Stimulated activated CD8-positive, alpha-beta memory T cell treated with anti-CD3 and anti-CD28 coated beads, Interleukin-12 subunit alpha, Interleukin-12 subunit beta, amount 100 ng/mL, for 1 hour (primary cell): Measurements from ENCODE around the gene GPR31.

ENCODE experiments used
- DNase-seq: peaks from one replicate; pipeline ENCODE4 v3.0.0-alpha.2; 2020; ENCODE audit warnings: low read depth

Gene GPR31

GRCh38 chr6:167139761-167140160 lies 18.0 kb downstream of the GPR31 start:
- no peak for DNase-seq

- DNase-seq: no peak
These were observed 19.9 kb downstream of the GPR31 start for GRCh38 chr6:167137881-167138280.

- DNase-seq: no peak
These were observed 20.7 kb downstream of the GPR31 start for GRCh38 chr6:167137081-167137480.

- no peak for DNase-seq
These were observed 21.4 kb downstream of the GPR31 start for GRCh38 chr6:167136376-167136775.

- DNase-seq: no peak
These were observed 23.1 kb downstream of the GPR31 start for GRCh38 chr6:167134448-167135328.

- DNase-seq: no peak
These were observed 26.8 kb downstream of the GPR31 start for GRCh38 chr6:167130712-167131684.

GRCh38 chr6:167130008-167130677 lies 27.6 kb downstream of the GPR31 start:
- DNase-seq: no peak

- DNase-seq: no peak
These were observed 28.2 kb downstream of the GPR31 start for GRCh38 chr6:167129562-167129961.

GRCh38 chr6:167129159-167129558 lies 28.6 kb downstream of the GPR31 start:
- DNase-seq: no peak

- no peak for DNase-seq
These were observed 29.8 kb downstream of the GPR31 start for GRCh38 chr6:167127785-167128531.

GRCh38 chr6:167125855-167126349 lies 31.9 kb downstream of the GPR31 start:
- DNase-seq: no peak

GRCh38 chr6:167125410-167125809 lies 32.4 kb downstream of the GPR31 start:
- DNase-seq: no peak

GRCh38 chr6:167124753-167125152 lies 33.0 kb downstream of the GPR31 start:
- DNase-seq: no peak

- DNase-seq: no peak
These were observed 34.7 kb downstream of the GPR31 start, which contains the start of gene CCR6 for GRCh38 chr6:167122827-167123657. Gene CCR6 (plus strand): TSS chr6:167123096. CDS start chr6:167136135, 13,039 bp downstream.

GRCh38 chr6:167122041-167122826 lies 35.5 kb downstream of the GPR31 start:
- no peak for DNase-seq

- no peak for DNase-seq
These were observed 36.4 kb downstream of the GPR31 start for GRCh38 chr6:167121335-167121841.

- no peak for DNase-seq
These were observed 37.2 kb downstream of the GPR31 start for GRCh38 chr6:167120583-167120903.

- DNase-seq: no peak
These were observed 37.9 kb downstream of the GPR31 start for GRCh38 chr6:167119670-167120582.
